H1 (cell line): Measurements from ENCODE around the gene DPYD. TPM values are rescaled to one million over a fixed set of nuclear protein-coding genes. Genes with fewer than 3 reads are reported as not detected.

Experiments used
- CTCF ChIA-PET: fragments of 300-600 bp; sonication (Branson Sonifier 250); formaldehyde crosslinking; loops from one replicate; lab custom pipeline; 2021; ENCODE audit not compliant: partially characterized antibody; lab: Charles Lee
- POLR2A ChIA-PET: fragments of 300-600 bp; sonication (Branson Sonifier 250); formaldehyde crosslinking; loops from one replicate; lab custom pipeline; 2021; ENCODE audit warnings: inconsistent platforms; ENCODE audit not compliant: partially characterized antibody; lab: Charles Lee
- DNase-seq, 2 experiments: peaks; one replicate each; pipeline versions ENCODE4 v3.0.0 to v3.0.0-alpha.2; 2010 to 2022; ENCODE audit warnings: low spot score in 2 of 2, low read depth in 1 of 2, mixed read lengths in 1 of 2
- FAIRE-seq: peaks from 2 replicates; lab custom pipeline; 2011; peaks lifted over from hg19 to GRCh38; lab: Jason Lieb, UNC
- H2AFZ ChIP-seq: 2 replicates; pipeline ENCODE4 v1.8.1; 2012; ENCODE audit warnings: low read length, inconsistent platforms
- H2AK5ac ChIP-seq: 2 replicates; pipeline ENCODE4 v1.6.1; 2013; ENCODE audit warnings: low read depth, low read length
- H2BK120ac ChIP-seq: replicated peaks from 2 replicates; pipeline ENCODE3; 2013; ENCODE audit warnings: low read depth, low read length, inconsistent platforms
- H2BK12ac ChIP-seq: 2 replicates; pipeline ENCODE4 v1.6.1; 2013; ENCODE audit warnings: low read depth, low read length
- H2BK15ac ChIP-seq: 2 replicates; pipeline ENCODE4 v1.6.1; 2013; ENCODE audit warnings: low read length
- H2BK20ac ChIP-seq: 2 replicates; pipeline ENCODE4 v1.6.1; 2013; ENCODE audit warnings: low read length
- H2BK5ac ChIP-seq: 2 replicates; pipeline ENCODE4 v1.6.1; 2013; ENCODE audit warnings: low read depth, low read length
- H3K14ac ChIP-seq: 2 replicates; pipeline ENCODE4 v1.6.1; 2013; ENCODE audit warnings: inconsistent platforms; ENCODE audit not compliant: insufficient read length
- H3K18ac ChIP-seq: 2 replicates; pipeline ENCODE4 v1.6.1; 2013; ENCODE audit warnings: low read length; ENCODE audit errors: extremely low read depth
- H3K23ac ChIP-seq: 2 replicates; pipeline ENCODE4 v1.6.1; 2013; ENCODE audit warnings: inconsistent platforms; ENCODE audit not compliant: insufficient read length
- H3K23me2 ChIP-seq: 2 replicates; pipeline ENCODE4 v1.6.1; 2013; ENCODE audit warnings: low read depth, low read length
- H3K27ac ChIP-seq: 2 replicates; pipeline ENCODE4 v1.6.1; 2011; ENCODE audit warnings: low read depth, low read length, inconsistent platforms
- H3K27me3 ChIP-seq, 4 experiments: replicated peaks in 1 of 4; 1 replicate in 1 of 4; 2 replicates in 3 of 4; pipeline versions ENCODE4 v1.6.1 to v1.8.1; 2011 to 2013; ENCODE audit warnings: low read length in 3 of 4, mild to moderate bottlenecking in 3 of 4, inconsistent platforms in 2 of 4, mixed read lengths in 2 of 4, moderate library complexity in 1 of 4; ENCODE audit not compliant: control insufficient read depth in 3 of 4, insufficient read depth in 3 of 4; ENCODE audit errors: extremely low read depth in 1 of 4
- H3K36me3 ChIP-seq, 4 experiments: 2 replicates each; pipeline versions ENCODE4 v1.6.1 to v1.8.1; 2011 to 2013; ENCODE audit warnings: mild to moderate bottlenecking in 4 of 4, low read length in 3 of 4, moderate library complexity in 2 of 4, control low read depth in 1 of 4, inconsistent platforms in 1 of 4; ENCODE audit not compliant: insufficient read depth in 4 of 4, control insufficient read depth in 2 of 4
- H3K4ac ChIP-seq: replicated peaks from 2 replicates; pipeline ENCODE3; 2013; ENCODE audit warnings: low read length, low read depth, mixed read lengths, inconsistent platforms; ENCODE audit not compliant: insufficient read length
- H3K4me1 ChIP-seq, 4 experiments: replicated peaks in 1 of 4; 1 replicate in 1 of 4; 2 replicates in 3 of 4; pipeline versions ENCODE4 v1.6.1 to v1.8.1; 2011 to 2013; ENCODE audit warnings: low read length in 3 of 4, inconsistent platforms in 2 of 4, mixed read lengths in 1 of 4; ENCODE audit not compliant: insufficient read depth in 4 of 4, control insufficient read depth in 3 of 4
- H3K4me2 ChIP-seq, 2 experiments: 2 replicates each; pipeline versions ENCODE4 v1.6.1 to v1.8.1; 2011 to 2013; ENCODE audit warnings: low read depth in 2 of 2, low read length in 2 of 2, control low read depth in 1 of 2, inconsistent platforms in 1 of 2, mild to moderate bottlenecking in 1 of 2; ENCODE audit not compliant: insufficient read depth in 1 of 2
- H3K4me3 ChIP-seq, 4 experiments: fragments of 200-600, 300-600 bp in 1 of 4; sonication (generic), shearing (Covaris generic), sonication (Bioruptor Twin) in 1 of 4; 2 replicates each; pipeline versions ENCODE4 v1.5.1 to v1.8.1; 2011 to 2016; ENCODE audit warnings: low read length in 4 of 4, low read depth in 3 of 4, control low read depth in 2 of 4, inconsistent platforms in 2 of 4, mild to moderate bottlenecking in 2 of 4, mixed read lengths in 1 of 4, moderate library complexity in 1 of 4; ENCODE audit not compliant: insufficient read depth in 2 of 4; ENCODE audit errors: extremely low read depth in 1 of 4
- H3K56ac ChIP-seq: replicated peaks from 2 replicates; pipeline ENCODE3; 2013; ENCODE audit warnings: low read depth, mild to moderate bottlenecking, mixed read lengths, low read length, inconsistent platforms; ENCODE audit not compliant: insufficient read length
- H3K79me1 ChIP-seq: 2 replicates; pipeline ENCODE4 v1.6.1; 2013; ENCODE audit warnings: low read depth, low read length, control low read depth
- H3K79me2 ChIP-seq, 2 experiments: 2 replicates each; pipeline versions ENCODE4 v1.6.1 to v1.8.1; 2012 to 2013; ENCODE audit warnings: low read length in 2 of 2, mild to moderate bottlenecking in 2 of 2, inconsistent platforms in 1 of 2; ENCODE audit not compliant: insufficient read depth in 2 of 2, control insufficient read depth in 1 of 2
- H3K9ac ChIP-seq, 4 experiments: replicated peaks in 1 of 4; 1 replicate in 1 of 4; 2 replicates in 3 of 4; pipeline versions ENCODE4 v1.6.1 to v1.8.1; 2011 to 2013; ENCODE audit warnings: low read depth in 3 of 4, low read length in 3 of 4, control low read depth in 2 of 4, mild to moderate bottlenecking in 2 of 4, moderate library complexity in 2 of 4, inconsistent platforms in 1 of 4; ENCODE audit errors: extremely low read depth in 1 of 4
- H3K9me3 ChIP-seq, 2 experiments: 2 replicates each; pipeline versions ENCODE4 v1.6.1 to v1.8.1; 2012 to 2013; ENCODE audit warnings: mild to moderate bottlenecking in 2 of 2, moderate library complexity in 2 of 2, control low read depth in 1 of 2, inconsistent platforms in 1 of 2, low read depth in 1 of 2, low read length in 1 of 2, mixed read lengths in 1 of 2; ENCODE audit not compliant: insufficient read depth in 2 of 2
- H4K20me1 ChIP-seq, 2 experiments: replicated peaks in 1 of 2; 2 replicates each; pipeline versions ENCODE3 to v1.8.1; 2011 to 2013; ENCODE audit warnings: inconsistent platforms in 2 of 2, low read length in 2 of 2, mild to moderate bottlenecking in 1 of 2; ENCODE audit not compliant: insufficient read depth in 2 of 2, control insufficient read depth in 1 of 2
- H4K5ac ChIP-seq: 2 replicates; pipeline ENCODE4 v1.6.1; 2013; ENCODE audit warnings: low read length, low read depth, mixed read lengths, inconsistent platforms; ENCODE audit not compliant: insufficient read length
- H4K8ac ChIP-seq: 2 replicates; pipeline ENCODE4 v1.8.0; 2013; ENCODE audit warnings: mild to moderate bottlenecking, moderate library complexity, low read length, inconsistent platforms; ENCODE audit not compliant: insufficient read depth; ENCODE audit errors: extremely low read depth
- H4K91ac ChIP-seq: replicated peaks from 2 replicates; pipeline ENCODE3; 2013; ENCODE audit warnings: low read length, mixed read lengths, inconsistent platforms; ENCODE audit not compliant: insufficient read length
- ASH2L ChIP-seq: fragments of 200-600, 300-600 bp; sonication (generic); IDR thresholded peaks from one replicate; pipeline ENCODE4 v1.7.1; 2017; ENCODE audit warnings: low read length
- CBX8 ChIP-seq: fragments of 300-800, 300-1000 bp; sonication (generic); IDR thresholded peaks from 2 replicates; pipeline ENCODE4 v1.7.1; 2016; ENCODE audit warnings: low read depth, low read length, borderline replicate concordance
- GABPA ChIP-seq: IDR thresholded peaks from 2 replicates; pipeline ENCODE4 v1.6.1; 2011; ENCODE audit warnings: mild to moderate bottlenecking, low read length, moderate library complexity, borderline replicate concordance; ENCODE audit not compliant: insufficient read depth
- GTF2F1 ChIP-seq: IDR thresholded peaks from 2 replicates; pipeline ENCODE4 v1.6.1; 2012; ENCODE audit warnings: low read depth, low read length, improper control_type of control experiment, borderline replicate concordance
- MAFK ChIP-seq: IDR thresholded peaks from 2 replicates; pipeline ENCODE4 v1.6.1; 2012; ENCODE audit warnings: low read depth, mild to moderate bottlenecking, improper control_type of control experiment, low read length
- SRF ChIP-seq: IDR thresholded peaks from 2 replicates; pipeline ENCODE4 v1.6.1; 2011; ENCODE audit warnings: mild to moderate bottlenecking, low read depth, low read length, moderate library complexity
- polyA plus RNA-seq, 7 experiments: library from polyadenylated mRNA; depleted of rRNA in 3 of 7; stranded (reverse) in 5 of 7; unstranded in 2 of 7; fragments of >200 nt in 5 of 7; fragments of 200-250 nt in 2 of 7; gene quantifications; 1 replicate in 5 of 7; 2 replicates in 1 of 7; 4 replicates in 1 of 7; pipeline versions ENCODE4 v1.2.1 to v1.2.3, GENCODE V29; 2011 to 2013; ENCODE audit warnings: missing spikeins in 2 of 7, mixed read lengths in 2 of 7
- total RNA-seq: library from RNA; stranded (reverse); fragmentation: NEBNext Ultra II Directional; extraction: Animal tissue kit (Norgen Biotek cat#: 25700); gene quantifications from 2 replicates; pipeline ENCODE4 v1.2.1, GENCODE V29; 2021

Gene DPYD
- total and polyA plus RNA-seq, 2 of the 8 experiments (the other 6 are each of a cell fraction or from before 2014, with no cell fraction given) = 0.29 to 0.73 TPM

- Histone ChIP-seq H2BK20ac (no peak overlapping the region), H3K4me3 (no peak overlapping the region), H4K91ac (no peak overlapping the region), H3K56ac (no peak overlapping the region), H2BK120ac (no peak overlapping the region), H3K4me1 (peaks cover 0 to 2% (median 0%) of the 10 kb centered on the region in 4 experiments; a peak in 1 of 7 replicates), H3K23me2 (no peaks in the 10 kb centered on the region), H3K27ac (no peak overlapping the region), H2AK5ac (no peak overlapping the region), H3K27me3 (no peaks in the 10 kb centered on the region), H4K5ac (no peak overlapping the region), H4K20me1 (no peaks in the 10 kb centered on the region), H2BK12ac (no peak overlapping the region), H3K36me3 (no peaks in the 10 kb centered on the region), H2BK15ac (no peak overlapping the region), H3K14ac (no peak overlapping the region), H2BK5ac (no peak overlapping the region), H3K79me2 (no peaks in the 10 kb centered on the region), H4K8ac (no peak overlapping the region), H3K9ac (no peak overlapping the region), H3K79me1 (no peaks in the 10 kb centered on the region), H2AFZ (peak overlapping the region; percentile 68; the same call in 1 of the 2 replicates), H3K4me2 (no peak overlapping the region; a peak in 1 of 4 replicates), H3K4ac (no peak overlapping the region), H3K9me3 (no peaks in the 10 kb centered on the region), H3K23ac (no peak overlapping the region), H3K18ac (no peak overlapping the region)
- POLR2A ChIA-PET = no interaction called here
- DNase-seq (no peak), FAIRE-seq (no peak)
- CTCF ChIA-PET = no interaction called here
- TF ChIP-seq SRF = no peak
- TF ChIP-seq GTF2F1 = no peak
- TF ChIP-seq ASH2L = no peak
- no peak for TF ChIP-seq CBX8
- TF ChIP-seq GABPA = no peak
- no peak for TF ChIP-seq MAFK
These were observed 297.6 kb downstream of the DPYD start for GRCh38 chr1:97623220-97623619.
